Measurements from ENCODE around the gene ANKRD65.

The ANKRD65 gene

GRCh38 chr1:1394116-1394515 lies 27.0 kb downstream of the ANKRD65 start:
- Histone ChIP-seq H3K27me3 (ENCODE audit: insufficient read depth, low read depth) (no peaks in the 10 kb centered on the region), H3K4me2 (no peak overlapping the region), H3K79me2 (ENCODE audit: insufficient read depth, low read depth) (peaks cover 61% of the 10 kb centered on the region), H2AFZ (ENCODE audit: low read depth) (no peak overlapping the region), H3K9ac (no peak overlapping the region), H3K4me3 (IDR thresholded peaks at IDR 0.05; ENCODE audit: insufficient read depth, low read depth, low read length) (no peak overlapping the region), H3K4me1 (ENCODE audit: low read depth, poor library complexity, severe bottlenecking) (peaks cover 19% of the 10 kb centered on the region), H3K27ac (no peak overlapping the region), H4K20me1 (ENCODE audit: insufficient read depth) (no peaks in the 10 kb centered on the region), H3K36me3 (ENCODE audit: insufficient read depth) (peaks cover 54% of the 10 kb centered on the region; the same call in 1 of the 2 replicates)
- no peak for TF ChIP-seq CTCF (conservative IDR thresholded peaks at IDR 0.05; ENCODE audit: low read depth, low read length)

DNA sequence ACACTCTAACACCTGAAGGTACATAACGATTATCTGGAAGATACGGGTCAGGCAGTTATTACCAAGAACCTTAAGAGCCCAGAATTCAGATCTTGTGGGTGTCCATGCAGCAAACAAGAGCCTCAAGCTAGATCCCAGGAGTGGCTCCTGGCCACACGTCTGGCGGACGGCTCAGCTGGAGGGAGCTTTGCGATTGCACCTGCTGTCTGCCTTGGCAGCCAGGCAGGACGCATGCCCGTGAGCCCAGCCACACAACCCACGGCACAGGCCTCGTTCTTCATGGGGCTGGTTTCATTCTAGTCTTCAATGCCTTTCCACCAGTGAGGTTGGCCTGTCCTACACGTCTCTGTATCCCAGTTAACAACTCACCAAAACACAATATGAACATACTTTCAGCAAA lies 27.6 kb downstream of the ANKRD65 start:
- TF ChIP-seq CTCF (conservative IDR thresholded peaks at IDR 0.05; ENCODE audit: low read depth, low read length): no peak
- Histone ChIP-seq H3K9ac (no peak overlapping the region), H3K79me2 (ENCODE audit: insufficient read depth, low read depth) (peaks cover 54% of the 10 kb centered on the region), H3K4me2 (no peak overlapping the region), H2AFZ (ENCODE audit: low read depth) (no peak overlapping the region), H3K4me1 (ENCODE audit: low read depth, poor library complexity, severe bottlenecking) (peaks cover 19% of the 10 kb centered on the region), H3K27ac (no peak overlapping the region), H3K27me3 (ENCODE audit: insufficient read depth, low read depth) (no peaks in the 10 kb centered on the region), H4K20me1 (ENCODE audit: insufficient read depth) (no peaks in the 10 kb centered on the region), H3K36me3 (ENCODE audit: insufficient read depth) (peaks cover 58% of the 10 kb centered on the region; the same call in 1 of the 2 replicates), H3K4me3 (IDR thresholded peaks at IDR 0.05; ENCODE audit: insufficient read depth, low read depth, low read length) (no peak overlapping the region)

DNA sequence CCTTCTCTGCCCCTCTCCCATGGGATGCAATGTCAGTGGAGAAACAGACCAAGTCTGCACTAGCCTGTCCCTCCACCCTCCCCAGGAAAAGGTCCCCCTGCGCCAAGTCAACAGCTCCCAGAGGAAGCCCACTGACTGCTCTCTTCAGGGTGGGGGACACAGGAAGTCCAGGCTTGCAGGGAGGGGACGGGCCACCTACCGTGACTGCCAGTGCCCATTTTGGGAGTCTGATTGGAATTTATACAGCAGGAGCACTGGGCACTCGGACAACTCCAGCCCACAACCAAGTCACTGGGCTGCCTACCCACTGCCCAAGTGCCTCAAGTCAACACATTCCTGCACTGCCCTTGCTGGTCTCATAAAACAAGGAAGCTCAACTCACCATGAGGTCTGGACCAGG lies 28.1 kb downstream of the ANKRD65 start:
- Histone ChIP-seq H3K27me3 (ENCODE audit: insufficient read depth, low read depth) (no peaks in the 10 kb centered on the region), H3K79me2 (ENCODE audit: insufficient read depth, low read depth) (peaks cover 50% of the 10 kb centered on the region), H3K4me3 (IDR thresholded peaks at IDR 0.05; ENCODE audit: insufficient read depth, low read depth, low read length) (no peak overlapping the region), H4K20me1 (ENCODE audit: insufficient read depth) (no peaks in the 10 kb centered on the region), H3K27ac (no peak overlapping the region), H3K4me2 (no peak overlapping the region), H3K36me3 (ENCODE audit: insufficient read depth) (peaks cover 62% of the 10 kb centered on the region; the same call in 1 of the 2 replicates), H3K4me1 (ENCODE audit: low read depth, poor library complexity, severe bottlenecking) (peaks cover 18% of the 10 kb centered on the region), H3K9ac (no peak overlapping the region), H2AFZ (ENCODE audit: low read depth) (no peak overlapping the region)
- no peak for TF ChIP-seq CTCF (conservative IDR thresholded peaks at IDR 0.05; ENCODE audit: low read depth, low read length)

DNA sequence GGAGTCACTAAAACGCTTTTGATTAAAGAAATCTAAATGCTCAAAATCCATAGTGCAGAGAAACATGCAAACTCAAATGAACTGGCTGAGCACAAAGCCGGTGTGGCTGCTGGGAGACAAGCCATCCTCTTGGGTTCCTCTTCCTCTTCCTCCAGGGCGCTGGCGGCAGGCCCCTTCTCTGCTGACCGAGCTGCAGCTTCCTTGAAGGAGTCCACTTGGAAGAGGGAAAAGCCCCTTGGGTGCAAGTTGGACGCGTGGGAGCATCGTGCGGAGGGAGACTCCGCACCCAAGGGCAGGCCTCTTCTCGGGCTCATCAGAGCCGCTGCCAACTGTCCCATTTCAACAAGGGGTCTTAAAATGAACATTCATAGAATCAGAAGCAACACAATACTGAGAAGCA lies 29.9 kb downstream of the ANKRD65 start:
- peaks cover 32% of the 10 kb centered on the region; the same call in 1 of the 2 replicates for H3K79me2 ChIP-seq (ENCODE audit: insufficient read depth, low read depth)
- no peak overlapping the region for H3K4me2 ChIP-seq
- TF ChIP-seq CTCF (conservative IDR thresholded peaks at IDR 0.05; ENCODE audit: low read depth, low read length): no peak
- peaks cover 5% of the 10 kb centered on the region for H3K4me1 ChIP-seq (ENCODE audit: low read depth, poor library complexity, severe bottlenecking)
- H3K4me3 ChIP-seq (IDR thresholded peaks at IDR 0.05; ENCODE audit: insufficient read depth, low read depth, low read length): no peak overlapping the region
- no peak overlapping the region for H3K27ac ChIP-seq
- no peak overlapping the region for H3K9ac ChIP-seq
- no peak overlapping the region for H2AFZ ChIP-seq (ENCODE audit: low read depth)
- H3K27me3 ChIP-seq (ENCODE audit: insufficient read depth, low read depth): no peaks in the 10 kb centered on the region
- peaks cover 67% of the 10 kb centered on the region; the same call in 1 of the 2 replicates for H3K36me3 ChIP-seq (ENCODE audit: insufficient read depth)
- no peaks in the 10 kb centered on the region for H4K20me1 ChIP-seq (ENCODE audit: insufficient read depth)

Measured in KMS-11 (cell line).